GM10248 (cell line): ENCODE data around the gene LSS.
A peak's percentile ranks its signal among the peaks of the same experiment; 100 is the strongest.
"Not testable (repeated sequence)": the region's sequence is repeated elsewhere in the genome, so short reads cannot be mapped to it uniquely, and the experiment has no call there.

Experiments
- CTCF ChIA-PET: fragments of 300-600 bp; sonication (Branson Sonifier 250); formaldehyde crosslinking; extraction: SDS; loops from one replicate; lab custom pipeline; 2021; ENCODE audit warnings: antibody characterized with exemption; lab: Yijun Ruan, JAX
- POLR2A ChIA-PET: fragments of 350-650 bp; sonication (Branson Sonifier 250); formaldehyde crosslinking; extraction: SDS; loops from one replicate; lab custom pipeline; 2020; ENCODE audit warnings: antibody characterized with exemption; lab: Yijun Ruan, JAX
- DNase-seq: peaks from one replicate; pipeline ENCODE4 v3.0.0; 2012; ENCODE audit errors: extremely low spot score
- CTCF ChIP-seq: IDR thresholded peaks from 2 replicates; pipeline ENCODE4 v1.5.1; 2012; ENCODE audit warnings: mild to moderate bottlenecking, low read depth; ENCODE audit errors: extremely low read depth, missing control alignments, control extremely low read depth

Gene LSS

DNA sequence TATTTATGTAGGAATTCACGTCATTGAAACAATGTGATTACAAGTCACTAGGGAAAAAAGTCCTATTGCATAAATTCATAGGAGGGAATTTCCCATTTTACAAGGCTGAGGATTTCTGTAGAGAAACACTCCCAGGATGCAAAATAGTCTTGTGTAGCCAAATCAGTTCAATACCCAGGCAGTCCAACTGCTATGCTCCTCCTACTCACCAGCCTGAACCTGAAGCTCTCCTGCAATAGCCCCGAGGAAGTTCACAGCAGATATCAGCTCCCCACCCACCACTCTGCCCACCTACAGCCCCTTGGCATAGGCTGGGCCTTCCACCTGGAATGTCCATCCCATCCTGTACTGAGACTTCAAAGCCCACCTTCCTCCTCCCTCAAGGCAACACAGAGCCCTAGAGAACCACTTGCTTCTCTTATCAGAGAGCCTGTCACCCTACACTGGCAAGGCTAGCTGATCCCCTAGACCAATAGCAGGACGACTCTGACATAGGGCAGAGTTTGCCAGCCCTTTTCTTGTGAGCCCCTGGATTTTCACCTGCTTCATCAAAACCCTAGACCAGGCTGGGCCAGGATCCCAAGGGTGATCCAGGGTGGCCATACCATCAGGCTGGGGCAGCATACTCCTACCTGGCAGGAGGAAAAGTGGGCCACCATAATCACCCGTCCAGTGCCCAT, 1.5 kb downstream of the LSS start:
- ChIA-PET POLR2A (interaction anchor here (0.6 to 1.2 kb wide), 4 partner anchors 12 to 58 kb away, joined by 3 to 5 read pairs (median 4); no protein-coding TSS in a partner anchor), CTCF (interaction anchor here (1.2 to 1.5 kb wide), 2 partner anchors 11 to 84 kb away, joined by 4 read pairs; no protein-coding TSS in a partner anchor)
- TF ChIP-seq CTCF: no peak
- peak; percentile 50 for DNase-seq

GRCh38 chr21:46226146-46226545, 2.4 kb downstream of the LSS start:
- DNase-seq: no peak
- TF ChIP-seq CTCF: no peak
- ChIA-PET CTCF (no interaction called here), POLR2A (interaction anchor here (0.7 to 1.2 kb wide), 2 partner anchors 11 to 75 kb away, joined by 4 to 5 read pairs; no protein-coding TSS in a partner anchor)

- CTCF ChIA-PET, DNase-seq, POLR2A ChIA-PET: not testable (repeated sequence)
Measured at GRCh38 chr21:46223661-46224060, 4.9 kb downstream of the LSS start.

GRCh38 chr21:46223217-46223616, 5.4 kb downstream of the LSS start:
- no peak for TF ChIP-seq CTCF
- ChIA-PET CTCF (no interaction called here), POLR2A (no interaction called here)
- no peak for DNase-seq

- TF ChIP-seq CTCF: no peak
- ChIA-PET POLR2A (no interaction called here), CTCF (no interaction called here)
- no peak for DNase-seq
Measured at GRCh38 chr21:46222436-46223116, 6.0 kb downstream of the LSS start.

- CTCF ChIA-PET: interaction anchor here (1.2 kb wide), 1 partner anchor 10 kb away, joined by 3 read pairs; no protein-coding TSS in a partner anchor
- no peak for TF ChIP-seq CTCF
- POLR2A ChIA-PET: no interaction called here
- DNase-seq: no peak
Measured at GRCh38 chr21:46221664-46222435, 6.7 kb downstream of the LSS start.
